Measurements from ENCODE around the gene GET3.

The GET3 gene

GRCh38 chr19:12778017-12778904, 41.0 kb downstream of the GET3 start:
- no peak for TF ChIP-seq SPI1 (IDR thresholded peaks at IDR 0.05; ENCODE audit: low read depth, low read length)
- peak; percentile 42; the same call in 1 of the 2 replicates for TF ChIP-seq POLR2AphosphoS5 (IDR thresholded peaks at IDR 0.05; ENCODE audit: low read depth, low read length)
- peak; percentile 54 for TF ChIP-seq POLR2A (IDR thresholded peaks at IDR 0.05; ENCODE audit: low read depth, low read length)
- TF ChIP-seq PAX5 (IDR thresholded peaks at IDR 0.05; ENCODE audit: insufficient read depth, low read length, severe bottlenecking): no peak
- no peak for TF ChIP-seq TAF1 (IDR thresholded peaks at IDR 0.05; ENCODE audit: low read depth, low read length)
- DNase-seq (ENCODE audit: insufficient read length, low spot score): no peak

GRCh38 chr19:12778905-12779161, 41.5 kb downstream of the GET3 start:
- TF ChIP-seq PAX5 (IDR thresholded peaks at IDR 0.05; ENCODE audit: insufficient read depth, low read length, severe bottlenecking): no peak
- no peak for TF ChIP-seq POU2F2 (IDR thresholded peaks at IDR 0.05; ENCODE audit: low read depth, low read length)
- TF ChIP-seq POLR2AphosphoS5 (IDR thresholded peaks at IDR 0.05; ENCODE audit: low read depth, low read length): no peak
- TF ChIP-seq POLR2A (IDR thresholded peaks at IDR 0.05; ENCODE audit: low read depth, low read length): no peak
- TF ChIP-seq SPI1 (IDR thresholded peaks at IDR 0.05; ENCODE audit: low read depth, low read length): no peak
- TF ChIP-seq TAF1 (IDR thresholded peaks at IDR 0.05; ENCODE audit: low read depth, low read length): no peak
- DNase-seq (ENCODE audit: insufficient read length, low spot score): no peak
- FAIRE-seq: no peak

More at GRCh38 chr19:12778017-12778904, 41.0 kb downstream of the GET3 start:
- no peak for FAIRE-seq

GRCh38 chr19:12779162-12779993, 42.1 kb downstream of the GET3 start:
- FAIRE-seq (peak; percentile 38), DNase-seq (ENCODE audit: insufficient read length, low spot score) (no peak)
- TF ChIP-seq PAX5 (IDR thresholded peaks at IDR 0.05; ENCODE audit: insufficient read depth, low read length, severe bottlenecking): no peak
- no peak for TF ChIP-seq POU2F2 (IDR thresholded peaks at IDR 0.05; ENCODE audit: low read depth, low read length)
- no peak for TF ChIP-seq TAF1 (IDR thresholded peaks at IDR 0.05; ENCODE audit: low read depth, low read length)
- TF ChIP-seq POLR2A (IDR thresholded peaks at IDR 0.05; ENCODE audit: low read depth, low read length): no peak
- TF ChIP-seq POLR2AphosphoS5 (IDR thresholded peaks at IDR 0.05; ENCODE audit: low read depth, low read length): no peak
- no peak for TF ChIP-seq SPI1 (IDR thresholded peaks at IDR 0.05; ENCODE audit: low read depth, low read length)

GRCh38 chr19:12782174-12782423, 44.8 kb downstream of the GET3 start:
- TF ChIP-seq SPI1 (IDR thresholded peaks at IDR 0.05; ENCODE audit: low read depth, low read length) (no peak), POLR2A (IDR thresholded peaks at IDR 0.05; ENCODE audit: low read depth, low read length) (0 out of 2 replicates have a peak, but pooled peaks have one; percentile 23), POU2F2 (IDR thresholded peaks at IDR 0.05; ENCODE audit: low read depth, low read length) (no peak), POLR2AphosphoS5 (IDR thresholded peaks at IDR 0.05; ENCODE audit: low read depth, low read length) (no peak), TAF1 (IDR thresholded peaks at IDR 0.05; ENCODE audit: low read depth, low read length) (no peak), PAX5 (IDR thresholded peaks at IDR 0.05; ENCODE audit: insufficient read depth, low read length, severe bottlenecking) (no peak)
- FAIRE-seq: no peak
- DNase-seq (ENCODE audit: insufficient read length, low spot score): no peak

GRCh38 chr19:12782424-12783290, 45.4 kb downstream of the GET3 start:
- TF ChIP-seq POLR2AphosphoS5 (IDR thresholded peaks at IDR 0.05; ENCODE audit: low read depth, low read length) (no peak), TAF1 (IDR thresholded peaks at IDR 0.05; ENCODE audit: low read depth, low read length) (no peak), POLR2A (IDR thresholded peaks at IDR 0.05; ENCODE audit: low read depth, low read length) (no peak), PAX5 (IDR thresholded peaks at IDR 0.05; ENCODE audit: insufficient read depth, low read length, severe bottlenecking) (peak; percentile 47), SPI1 (IDR thresholded peaks at IDR 0.05; ENCODE audit: low read depth, low read length) (0 out of 2 replicates have a peak, but pooled peaks have one; percentile 21), POU2F2 (IDR thresholded peaks at IDR 0.05; ENCODE audit: low read depth, low read length) (0 out of 2 replicates have a peak, but pooled peaks have one; percentile 10)
- DNase-seq (ENCODE audit: insufficient read length, low spot score) (no peak), FAIRE-seq (peak; percentile 92)

- no peak for FAIRE-seq
- no peak for DNase-seq (ENCODE audit: insufficient read length, low spot score)
- TF ChIP-seq POLR2A (IDR thresholded peaks at IDR 0.05; ENCODE audit: low read depth, low read length): no peak
- TF ChIP-seq PAX5 (IDR thresholded peaks at IDR 0.05; ENCODE audit: insufficient read depth, low read length, severe bottlenecking): no peak
- TF ChIP-seq POLR2AphosphoS5 (IDR thresholded peaks at IDR 0.05; ENCODE audit: low read depth, low read length): no peak
- TF ChIP-seq POU2F2 (IDR thresholded peaks at IDR 0.05; ENCODE audit: low read depth, low read length): 0 out of 2 replicates have a peak, but pooled peaks have one; percentile 24
- no peak for TF ChIP-seq SPI1 (IDR thresholded peaks at IDR 0.05; ENCODE audit: low read depth, low read length)
These were observed 46.1 kb downstream of the GET3 start for GRCh38 chr19:12783291-12783848.

GRCh38 chr19:12783849-12784393, 46.6 kb downstream of the GET3 start:
- no peak for TF ChIP-seq PAX5 (IDR thresholded peaks at IDR 0.05; ENCODE audit: insufficient read depth, low read length, severe bottlenecking)
- no peak for TF ChIP-seq SPI1 (IDR thresholded peaks at IDR 0.05; ENCODE audit: low read depth, low read length)
- TF ChIP-seq POLR2A (IDR thresholded peaks at IDR 0.05; ENCODE audit: low read depth, low read length): no peak
- no peak for TF ChIP-seq TAF1 (IDR thresholded peaks at IDR 0.05; ENCODE audit: low read depth, low read length)
- no peak for TF ChIP-seq POLR2AphosphoS5 (IDR thresholded peaks at IDR 0.05; ENCODE audit: low read depth, low read length)
- no peak for TF ChIP-seq POU2F2 (IDR thresholded peaks at IDR 0.05; ENCODE audit: low read depth, low read length)

GRCh38 chr19:12784394-12784870, 47.1 kb downstream of the GET3 start:
- no peak for DNase-seq (ENCODE audit: insufficient read length, low spot score)
- TF ChIP-seq POLR2AphosphoS5 (IDR thresholded peaks at IDR 0.05; ENCODE audit: low read depth, low read length) (no peak), SPI1 (IDR thresholded peaks at IDR 0.05; ENCODE audit: low read depth, low read length) (no peak), POU2F2 (IDR thresholded peaks at IDR 0.05; ENCODE audit: low read depth, low read length) (no peak), TAF1 (IDR thresholded peaks at IDR 0.05; ENCODE audit: low read depth, low read length) (no peak), PAX5 (IDR thresholded peaks at IDR 0.05; ENCODE audit: insufficient read depth, low read length, severe bottlenecking) (no peak), POLR2A (IDR thresholded peaks at IDR 0.05; ENCODE audit: low read depth, low read length) (no peak)
- FAIRE-seq: no peak

More at GRCh38 chr19:12783849-12784393, 46.6 kb downstream of the GET3 start:
- FAIRE-seq (no peak), DNase-seq (ENCODE audit: insufficient read length, low spot score) (no peak)
